NCI-H69 (cell line): ENCODE results near the gene KRTAP4-1.
"Not testable (repeated sequence)": the region's sequence is repeated elsewhere in the genome, so short reads cannot be mapped to it uniquely, and the experiment has no call there.

Experiments
- DNase-seq: peaks from one replicate; lab custom pipeline; 2025; lab: John Stamatoyannopoulos, UW

Gene KRTAP4-1

GRCh38 chr17:41171886-41172285 lies 12.8 kb downstream of the KRTAP4-1 start:
- no peak for DNase-seq

GRCh38 chr17:41168121-41168520 lies 16.6 kb downstream of the KRTAP4-1 start, which contains the start of gene KRTAP4-3:
TSS of gene KRTAP4-3 (minus strand) at chr17:41168221. CDS start at chr17:41168172, 49 bp downstream.
- DNase-seq: no peak

GRCh38 chr17:41167561-41167960 lies 17.1 kb downstream of the KRTAP4-1 start:
- no peak for DNase-seq

GRCh38 chr17:41163828-41164227 lies 20.9 kb downstream of the KRTAP4-1 start:
- DNase-seq: no peak

- DNase-seq: no peak
Measured at GRCh38 chr17:41160648-41161047, 24.1 kb downstream of the KRTAP4-1 start, which contains the start of gene KRTAP4-4. TSS of gene KRTAP4-4 (minus strand) at chr17:41160748. CDS start at chr17:41160691, 57 bp downstream.

GRCh38 chr17:41160190-41160589 lies 24.5 kb downstream of the KRTAP4-1 start:
- DNase-seq: not testable (repeated sequence)

GRCh38 chr17:41153856-41154255 lies 30.9 kb downstream of the KRTAP4-1 start:
- DNase-seq: no peak

GRCh38 chr17:41151525-41151924 lies 33.2 kb downstream of the KRTAP4-1 start:
- DNase-seq: no peak

GRCh38 chr17:41150026-41150425 lies 34.7 kb downstream of the KRTAP4-1 start:
- no peak for DNase-seq

GRCh38 chr17:41149652-41149985 lies 35.1 kb downstream of the KRTAP4-1 start, which contains the start of gene KRTAP4-5:
TSS of gene KRTAP4-5 (minus strand) at chr17:41149825. CDS start at chr17:41149767, 58 bp downstream.
- DNase-seq: no peak

GRCh38 chr17:41148971-41149651 lies 35.6 kb downstream of the KRTAP4-1 start:
- not testable (repeated sequence) for DNase-seq

- no peak for DNase-seq
Measured at GRCh38 chr17:41147531-41148204, 37.0 kb downstream of the KRTAP4-1 start.

GRCh38 chr17:41145261-41145660 lies 39.5 kb downstream of the KRTAP4-1 start:
- DNase-seq: no peak

GRCh38 chr17:41144846-41145245 lies 39.9 kb downstream of the KRTAP4-1 start:
- no peak for DNase-seq

- no peak for DNase-seq
Measured at GRCh38 chr17:41141361-41141760, 43.4 kb downstream of the KRTAP4-1 start.

GRCh38 chr17:41140360-41141131 lies 44.2 kb downstream of the KRTAP4-1 start, which contains the start of gene KRTAP4-6:
TSS of gene KRTAP4-6 (minus strand) at chr17:41140544. CDS start at chr17:41140487, 57 bp downstream.
- no peak for DNase-seq

- DNase-seq: not testable (repeated sequence)
Measured at GRCh38 chr17:41139865-41140264, 44.8 kb downstream of the KRTAP4-1 start.
